ENCODE data around the gene RELA.

- TF ChIP-seq TCF7L2 (IDR thresholded peaks at IDR 0.05; ENCODE audit: borderline replicate concordance, low read depth, low read length) (no peak), ZNF677 (tag by site-specific recombination; IDR thresholded peaks at IDR 0.05) (no peak)
Measured at GRCh38 chr11:65661599-65662246, 993 bp downstream of the RELA start.

Data from HEK293 (cell line).